HG03439 (cell line): ENCODE results near the gene FTCDNL1.

Experiments used
- ATAC-seq: cut with Tn5 transposase; IDR thresholded peaks from one replicate; pipeline ENCODE4 v1.9.1; 2021; ENCODE audit warnings: mild to moderate bottlenecking, moderate library complexity; ENCODE audit not compliant: unreplicated experiment

The FTCDNL1 gene

GRCh38 chr2:199850718-199851500 is at the start of gene FTCDNL1:
FTCDNL1 (minus strand) TSS chr2:199851192; CDS start chr2:199848962, 2,230 bp downstream.
- ATAC-seq, result peak; percentile 97

GRCh38 chr2:199896617-199897016 is 45.6 kb upstream of the FTCDNL1 start:
- ATAC-seq, result no peak

GRCh38 chr2:199895406-199895805 is 44.4 kb upstream of the FTCDNL1 start:
- ATAC-seq, result no peak

DNA sequence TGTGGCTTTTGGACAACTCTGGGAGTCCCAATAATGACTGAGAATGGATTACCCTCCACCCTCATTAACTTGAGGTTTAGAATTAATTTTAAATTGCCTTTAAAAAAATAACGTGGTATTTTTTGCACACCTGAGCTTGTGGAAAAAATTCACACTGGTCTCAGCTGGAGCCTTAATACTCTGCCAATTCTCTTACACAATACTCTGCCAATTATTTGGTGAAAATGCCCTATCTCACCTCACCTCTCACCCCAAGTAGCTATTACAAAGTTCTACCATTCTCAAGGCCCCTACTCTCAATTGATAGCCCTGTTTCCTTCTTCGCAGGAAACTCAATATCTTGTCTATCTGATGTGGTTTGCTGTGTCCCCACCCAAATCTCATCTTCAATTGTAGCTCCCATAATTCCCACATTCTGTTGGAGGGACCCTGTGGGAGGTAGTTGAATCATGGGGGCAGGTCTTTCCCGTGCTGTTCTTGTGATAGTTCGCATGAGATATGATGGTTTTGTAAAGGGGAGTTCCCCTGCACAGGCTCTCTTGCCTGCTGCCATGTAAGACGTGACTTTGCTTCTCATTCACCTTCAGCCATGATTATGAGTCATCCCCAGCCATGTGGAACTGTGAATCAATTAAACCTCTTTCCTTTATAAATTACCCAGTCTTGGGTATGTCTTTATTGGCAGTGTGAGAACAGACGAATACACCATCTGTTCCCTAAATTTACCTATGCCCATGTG is 32.7 kb upstream of the FTCDNL1 start:
- no peak for ATAC-seq

- ATAC-seq, result no peak
These were observed 31.7 kb upstream of the FTCDNL1 start for GRCh38 chr2:199882667-199883066.

- no peak for ATAC-seq
These were observed 24.4 kb upstream of the FTCDNL1 start for GRCh38 chr2:199875400-199875799.

DNA sequence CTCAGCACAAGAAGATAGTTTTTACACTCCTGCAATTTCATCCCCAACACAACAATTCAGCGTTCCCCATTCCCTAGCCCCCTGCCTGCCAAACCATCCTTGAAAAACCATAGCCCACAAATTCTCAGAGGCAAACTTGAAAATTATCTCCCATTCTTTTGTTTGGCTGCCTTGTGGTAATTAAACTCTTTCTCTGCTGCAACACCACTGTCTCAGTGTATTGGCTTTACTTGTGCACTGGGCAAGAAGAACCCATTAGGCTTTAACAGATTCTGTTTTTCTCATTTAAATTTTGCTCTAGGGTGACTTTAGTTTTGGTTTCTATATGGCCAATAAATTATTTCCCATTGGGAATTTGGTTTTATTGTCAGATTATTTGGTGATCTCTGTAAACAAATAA is 23.2 kb upstream of the FTCDNL1 start:
- no peak for ATAC-seq

GRCh38 chr2:199870581-199870980 is 19.6 kb upstream of the FTCDNL1 start:
- ATAC-seq, result no peak

DNA sequence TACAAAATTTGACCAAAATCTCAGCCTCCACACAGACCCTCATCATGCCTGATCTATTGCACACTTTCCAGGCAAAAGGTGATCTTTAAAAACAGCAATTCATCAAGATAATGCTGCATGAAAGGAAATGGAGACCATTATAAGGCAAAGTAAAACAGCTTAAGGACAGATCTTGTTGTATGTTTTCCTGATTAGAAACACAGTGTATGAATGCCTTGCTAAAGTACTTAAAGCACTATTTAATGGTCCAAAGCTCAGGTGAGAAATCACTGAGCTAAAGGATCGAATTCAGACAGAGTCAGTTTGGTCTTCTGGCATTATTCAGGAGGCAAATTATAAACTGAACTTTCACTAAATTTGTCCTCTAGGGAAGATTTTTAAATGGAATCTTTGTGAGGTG is 18.7 kb upstream of the FTCDNL1 start:
- ATAC-seq, result no peak

- no peak for ATAC-seq
These were observed 18.2 kb upstream of the FTCDNL1 start for GRCh38 chr2:199869227-199869541.

DNA sequence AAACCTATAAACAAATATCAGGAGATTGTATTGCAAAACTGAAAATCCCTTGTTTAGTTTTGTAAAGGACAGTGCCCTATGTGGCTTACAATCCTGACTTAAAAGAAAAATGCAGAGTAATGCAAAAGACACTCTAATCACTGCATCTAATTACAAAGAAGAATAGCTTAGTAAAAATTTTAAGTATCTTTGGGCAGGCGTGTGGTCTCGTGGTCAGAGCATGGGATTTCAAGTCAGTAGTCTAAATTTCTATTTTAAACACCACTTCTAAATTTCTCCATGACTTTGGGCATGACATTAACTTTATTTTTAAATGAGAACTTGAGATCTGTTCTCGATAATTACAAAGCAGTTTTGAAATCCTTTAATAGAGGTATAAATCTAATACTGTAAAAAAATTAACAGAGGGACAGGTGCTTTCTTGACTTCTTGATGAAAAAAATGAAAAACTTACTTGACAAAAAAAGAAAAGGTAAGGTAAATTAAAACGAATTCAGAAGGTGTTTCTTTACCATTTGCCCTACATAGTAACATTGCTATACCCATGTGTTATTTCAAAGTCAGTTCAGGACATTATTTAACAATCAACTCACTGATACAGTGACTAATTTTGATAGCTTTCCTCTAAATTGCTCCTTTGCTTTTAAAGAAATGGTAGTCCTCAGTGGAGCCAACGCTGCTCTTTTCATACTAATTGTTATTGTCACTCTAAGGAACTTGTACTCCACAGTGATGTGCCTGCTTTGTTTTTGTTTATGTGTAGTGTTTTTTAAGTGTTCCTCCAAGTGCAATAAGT is 17.6 kb upstream of the FTCDNL1 start:
- no peak for ATAC-seq

GRCh38 chr2:199865905-199866304 is 14.9 kb upstream of the FTCDNL1 start:
- no peak for ATAC-seq

- ATAC-seq, result no peak
These were observed 11.8 kb upstream of the FTCDNL1 start for GRCh38 chr2:199862788-199863187.

DNA sequence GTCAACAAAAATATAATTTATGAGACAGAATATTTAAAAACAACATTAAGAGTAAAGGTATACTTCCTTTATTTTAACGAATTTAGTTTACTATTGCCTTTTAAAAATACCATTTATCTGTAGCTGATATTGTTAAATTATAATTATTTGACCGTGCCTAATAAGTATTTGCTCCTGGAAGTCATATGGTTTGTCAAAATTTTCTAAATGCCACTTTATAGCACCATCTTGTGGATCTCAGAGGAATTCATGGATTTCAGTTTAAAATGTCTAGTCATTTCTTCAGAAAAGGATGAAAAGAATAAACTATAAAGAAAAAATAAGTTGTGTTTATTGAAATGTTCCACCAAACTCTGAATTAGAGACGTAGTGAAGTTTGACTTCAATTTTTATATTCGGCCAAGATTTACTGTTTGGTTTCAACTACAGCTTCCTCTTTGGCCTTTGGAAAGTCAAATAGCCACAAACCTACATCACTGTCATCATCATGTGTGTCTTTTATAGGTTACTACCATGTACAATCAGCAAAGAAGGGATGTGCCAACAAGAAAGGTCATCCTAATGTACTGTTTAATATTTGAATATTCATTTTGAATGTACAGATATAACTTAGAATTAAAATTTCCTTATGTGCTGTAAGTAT is 10.3 kb upstream of the FTCDNL1 start:
- no peak for ATAC-seq

GRCh38 chr2:199855812-199856211 is 4.8 kb upstream of the FTCDNL1 start:
- ATAC-seq, result no peak

DNA sequence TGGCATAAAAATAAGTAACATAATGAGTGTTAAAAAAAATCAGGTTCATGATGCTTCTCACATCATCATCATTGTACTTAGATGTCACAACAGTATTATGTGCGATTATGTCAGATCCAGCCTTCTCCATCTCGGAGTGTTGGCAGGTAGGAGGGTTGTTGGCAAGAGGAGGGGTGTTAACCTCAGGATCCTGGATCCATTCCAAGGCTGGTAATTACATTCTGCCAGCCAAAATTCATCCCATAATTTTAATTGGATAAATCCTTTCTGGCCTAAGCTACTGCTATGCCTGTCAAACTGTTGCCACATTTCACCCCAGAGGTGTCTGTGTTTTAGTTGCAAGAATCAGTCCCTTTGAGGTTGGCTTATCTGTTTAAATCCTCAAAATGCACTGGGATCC is 891 bp upstream of the FTCDNL1 start:
- no peak for ATAC-seq

DNA sequence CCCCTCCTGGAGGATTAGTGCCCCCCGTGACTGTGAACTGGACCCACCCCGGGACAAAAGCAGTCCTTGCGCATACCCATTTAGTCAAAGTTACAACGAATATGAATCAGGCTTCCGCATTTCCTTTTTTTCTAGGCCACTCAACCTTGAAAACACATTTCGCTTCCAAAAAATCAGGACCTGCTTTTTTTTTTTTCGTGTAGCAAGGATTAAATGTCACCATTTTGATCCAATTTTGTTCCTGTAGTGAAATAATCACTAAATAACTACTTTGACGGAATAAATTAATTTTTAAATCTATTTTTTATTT is 464 bp upstream of the FTCDNL1 start:
- no peak for ATAC-seq

DNA sequence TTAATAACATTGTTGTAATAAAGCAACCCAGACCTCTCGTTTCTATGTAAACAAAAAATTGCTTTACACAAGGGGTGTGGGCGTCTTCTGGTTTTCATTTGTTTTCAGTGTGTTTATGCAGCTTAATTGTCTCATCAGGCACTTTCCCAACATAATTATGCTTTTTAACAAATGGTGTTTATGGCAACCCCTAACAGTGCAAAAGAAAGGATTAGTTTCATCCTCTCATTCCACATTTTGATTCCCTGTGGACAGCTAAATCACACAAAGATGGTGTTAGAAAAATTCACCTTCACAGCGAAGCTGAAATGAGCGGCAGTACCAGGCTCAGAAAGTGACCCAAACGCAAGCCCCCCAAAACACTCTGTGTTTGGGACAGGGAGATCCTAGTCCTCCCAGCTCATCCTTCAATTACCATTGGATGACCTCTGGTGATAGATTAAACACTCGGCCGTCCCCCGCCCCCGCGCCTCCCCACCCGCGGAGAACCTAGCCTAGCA is 724 bp downstream of the FTCDNL1 start:
- ATAC-seq, result no peak

DNA sequence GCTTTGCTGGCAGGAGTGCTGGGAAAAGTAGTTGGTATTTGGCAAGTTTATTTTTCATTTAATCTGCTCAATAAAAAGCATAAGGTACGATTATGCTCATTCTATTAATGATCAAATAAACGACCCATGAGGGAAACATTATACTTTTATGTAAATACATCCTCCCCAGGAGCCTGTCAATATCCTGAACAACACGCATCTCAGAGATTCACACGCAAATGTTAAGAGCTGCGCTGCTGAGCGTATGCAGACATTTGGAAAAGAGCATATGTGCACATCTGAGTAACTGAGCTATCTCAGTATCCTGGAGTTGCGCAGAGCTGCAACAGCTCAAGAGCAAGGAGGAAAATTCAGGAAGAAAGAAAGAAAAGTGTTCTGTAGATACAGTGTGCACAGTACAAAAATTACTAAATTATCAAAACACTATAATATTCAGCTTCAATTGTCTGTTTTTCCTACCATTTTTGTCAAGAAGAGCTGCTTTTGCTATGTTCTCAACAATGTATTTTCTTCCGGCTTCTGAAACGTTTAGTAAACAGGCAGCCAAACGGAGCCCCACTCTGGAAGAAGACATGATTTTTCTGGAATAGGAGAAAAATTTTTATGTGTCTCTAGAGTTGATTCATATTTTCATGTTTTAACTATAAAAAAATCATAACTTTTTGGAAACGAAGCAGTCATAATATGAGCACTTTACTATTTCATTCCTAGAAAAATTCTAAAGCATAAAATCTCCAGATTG is 2.4 kb downstream of the FTCDNL1 start:
- no peak for ATAC-seq

- no peak for ATAC-seq
These were observed 3.7 kb downstream of the FTCDNL1 start for GRCh38 chr2:199847181-199847864.
